Left ventricle myocardium inferior (tissue), 1 donor: ENCODE data around the gene DPY19L3. TPM values are rescaled to one million over a fixed set of nuclear protein-coding genes. Genes with fewer than 3 reads are reported as not detected.

Experiments
- DNase-seq: peaks from one replicate; pipeline ENCODE4 v3.0.0-alpha.2; 2020
- H3K27ac ChIP-seq: fragments of 200-600 bp; replicated peaks from 2 replicates; pipeline ENCODE4 v1.8.0; 2021
- H3K27me3 ChIP-seq: fragments of 200-600 bp; 2 replicates; pipeline ENCODE4 v1.8.0; 2021; ENCODE audit warnings: low read depth
- H3K36me3 ChIP-seq: fragments of 200-600 bp; 2 replicates; pipeline ENCODE4 v1.8.0; 2021
- H3K4me1 ChIP-seq: fragments of 200-600 bp; 2 replicates; pipeline ENCODE4 v1.8.0; 2021
- H3K4me3 ChIP-seq: fragments of 200-600 bp; 2 replicates; pipeline ENCODE4 v1.8.0; 2021; ENCODE audit warnings: mild to moderate bottlenecking, moderate library complexity
- H3K9me3 ChIP-seq: fragments of 200-600 bp; replicated peaks from 2 replicates; pipeline ENCODE4 v1.8.0; 2021
- intact Hi-C: fragments of 100-400 bp; cut with micrococcal nuclease; formaldehyde crosslinking; loops from one replicate; pipeline ENCODE4 v1.11.0; 2022
- total RNA-seq: library from RNA; stranded (reverse); fragmentation: NEBNext Ultra II Directional; extraction: Animal tissue kit (Norgen Biotek cat#: 25700); gene quantifications from one replicate; pipeline ENCODE4 v1.2.1, GENCODE V29; 2021
- TF ChIP-seq, protein P1 (sequence below): fragments of 200-600 bp; IDR thresholded peaks from 2 replicates; pipeline ENCODE4 v1.8.0; 2021; ENCODE audit warnings: antibody characterized with exemption, mild to moderate bottlenecking, borderline replicate concordance
- donor health status: DM: no; HTN: yes; CAD: no; lungs with severe emphysema.

Gene DPY19L3
- total RNA-seq, 1 donor from 2014 or later, result 5.2 TPM

DNA sequence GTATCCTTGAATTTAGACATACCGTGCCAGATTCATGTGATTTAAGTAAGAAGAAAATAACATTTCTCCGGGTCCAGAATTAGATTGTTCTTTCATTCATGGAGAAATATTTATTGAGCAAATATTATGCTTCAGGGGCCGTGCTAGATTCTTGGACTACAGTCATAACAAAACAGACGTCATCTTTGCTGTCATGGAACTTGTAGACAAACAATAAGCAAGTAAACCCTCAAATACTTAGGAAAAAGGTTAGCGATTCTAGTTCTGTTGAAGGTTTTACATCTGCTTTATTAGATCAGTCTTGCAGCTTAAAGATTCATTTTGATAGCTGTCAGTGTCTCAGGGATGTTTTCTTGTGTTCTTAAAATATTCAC lies 43.3 kb upstream of the DPY19L3 start:
- Histone ChIP-seq H3K27ac (no peak overlapping the region), H3K4me3 (no peak overlapping the region), H3K27me3 (no peaks in the 10 kb centered on the region), H3K9me3 (no peaks in the 10 kb centered on the region), H3K36me3 (peaks cover 71% of the 10 kb centered on the region), H3K4me1 (peaks cover 33% of the 10 kb centered on the region)
- DNase-seq, result no peak
- intact Hi-C loops, result no loop called here
- TF ChIP-seq, protein P1, sequence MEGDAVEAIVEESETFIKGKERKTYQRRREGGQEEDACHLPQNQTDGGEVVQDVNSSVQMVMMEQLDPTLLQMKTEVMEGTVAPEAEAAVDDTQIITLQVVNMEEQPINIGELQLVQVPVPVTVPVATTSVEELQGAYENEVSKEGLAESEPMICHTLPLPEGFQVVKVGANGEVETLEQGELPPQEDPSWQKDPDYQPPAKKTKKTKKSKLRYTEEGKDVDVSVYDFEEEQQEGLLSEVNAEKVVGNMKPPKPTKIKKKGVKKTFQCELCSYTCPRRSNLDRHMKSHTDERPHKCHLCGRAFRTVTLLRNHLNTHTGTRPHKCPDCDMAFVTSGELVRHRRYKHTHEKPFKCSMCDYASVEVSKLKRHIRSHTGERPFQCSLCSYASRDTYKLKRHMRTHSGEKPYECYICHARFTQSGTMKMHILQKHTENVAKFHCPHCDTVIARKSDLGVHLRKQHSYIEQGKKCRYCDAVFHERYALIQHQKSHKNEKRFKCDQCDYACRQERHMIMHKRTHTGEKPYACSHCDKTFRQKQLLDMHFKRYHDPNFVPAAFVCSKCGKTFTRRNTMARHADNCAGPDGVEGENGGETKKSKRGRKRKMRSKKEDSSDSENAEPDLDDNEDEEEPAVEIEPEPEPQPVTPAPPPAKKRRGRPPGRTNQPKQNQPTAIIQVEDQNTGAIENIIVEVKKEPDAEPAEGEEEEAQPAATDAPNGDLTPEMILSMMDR, result no peak

DNA sequence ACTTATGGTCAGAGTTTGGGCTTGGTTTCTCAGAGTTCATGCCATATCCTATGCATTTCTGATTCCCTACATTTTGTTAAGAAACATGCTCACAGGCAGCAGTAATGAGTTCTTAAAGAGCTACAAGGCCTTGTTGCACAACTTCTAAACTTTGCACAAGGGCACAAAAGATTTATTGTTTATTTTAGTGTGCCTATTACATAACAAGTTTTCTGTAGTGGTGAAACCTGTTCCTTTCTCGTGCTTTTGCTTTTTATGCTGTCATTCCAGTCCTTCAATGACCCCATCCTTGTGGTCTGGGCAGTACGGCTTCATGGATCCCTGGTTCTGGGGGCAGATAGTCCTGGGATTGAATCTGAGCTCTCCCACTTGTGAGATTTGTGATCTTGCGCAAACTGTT lies 42.4 kb upstream of the DPY19L3 start:
- no peak for DNase-seq
- Histone ChIP-seq H3K4me3 (no peak overlapping the region), H3K4me1 (peaks cover 42% of the 10 kb centered on the region), H3K36me3 (peaks cover 62% of the 10 kb centered on the region), H3K27me3 (no peaks in the 10 kb centered on the region), H3K9me3 (no peaks in the 10 kb centered on the region), H3K27ac (peak overlapping the region; percentile 58)
- intact Hi-C loops, result no loop called here
- TF ChIP-seq, protein P1, result no peak

DNA sequence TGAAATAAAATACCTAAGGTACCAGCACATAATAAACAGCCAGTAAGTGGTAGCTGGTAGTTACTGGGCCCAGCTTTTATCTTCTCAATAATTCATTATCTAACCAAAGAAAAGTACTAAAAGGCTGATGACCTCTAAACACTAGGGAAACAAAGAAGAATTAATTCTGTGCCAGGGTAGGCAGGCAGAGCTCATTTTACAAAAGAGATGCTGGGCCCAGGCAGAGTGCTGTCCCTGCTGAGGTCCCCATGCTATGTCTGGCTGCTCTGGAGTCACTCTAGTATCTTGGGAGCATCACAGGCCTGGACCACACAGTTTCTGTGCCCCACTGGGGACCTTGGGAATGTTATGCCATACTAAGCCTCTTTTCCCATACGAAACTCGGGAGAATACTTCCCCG lies 41.9 kb upstream of the DPY19L3 start:
- DNase-seq, result no peak
- peak overlapping the region; percentile 58 for H3K27ac ChIP-seq
- peaks cover 58% of the 10 kb centered on the region for H3K36me3 ChIP-seq
- intact Hi-C loops, result no loop called here
- H3K9me3 ChIP-seq, result no peaks in the 10 kb centered on the region
- TF ChIP-seq, protein P1, result no peak
- H3K4me3 ChIP-seq, result no peak overlapping the region
- peaks cover 46% of the 10 kb centered on the region for H3K4me1 ChIP-seq
- H3K27me3 ChIP-seq, result no peaks in the 10 kb centered on the region

DNA sequence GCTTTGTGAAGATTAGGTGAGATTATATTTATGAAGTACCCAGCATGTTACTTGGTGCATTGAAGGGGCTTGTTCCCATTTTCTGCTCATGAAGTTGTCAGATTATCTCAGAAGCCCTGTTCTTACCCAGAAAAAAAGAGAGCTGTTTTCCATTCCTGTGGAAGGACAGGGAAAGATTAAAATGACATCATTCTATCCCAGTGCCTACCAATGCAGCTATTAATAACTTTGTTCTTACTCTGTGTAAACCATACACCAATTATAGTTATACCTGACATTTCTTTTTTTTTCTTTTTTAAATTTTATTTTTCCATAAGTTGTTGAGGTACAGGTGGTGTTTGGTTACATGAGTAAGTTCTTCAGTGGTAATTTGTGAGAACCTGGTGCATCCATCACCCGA lies 41.5 kb upstream of the DPY19L3 start:
- intact Hi-C loops, result no loop called here
- Histone ChIP-seq H3K9me3 (no peaks in the 10 kb centered on the region), H3K4me3 (no peak overlapping the region), H3K27ac (peak overlapping the region; percentile 58), H3K27me3 (no peaks in the 10 kb centered on the region), H3K4me1 (peaks cover 50% of the 10 kb centered on the region), H3K36me3 (peaks cover 56% of the 10 kb centered on the region)
- TF ChIP-seq, protein P1, result no peak
- no peak for DNase-seq

DNA sequence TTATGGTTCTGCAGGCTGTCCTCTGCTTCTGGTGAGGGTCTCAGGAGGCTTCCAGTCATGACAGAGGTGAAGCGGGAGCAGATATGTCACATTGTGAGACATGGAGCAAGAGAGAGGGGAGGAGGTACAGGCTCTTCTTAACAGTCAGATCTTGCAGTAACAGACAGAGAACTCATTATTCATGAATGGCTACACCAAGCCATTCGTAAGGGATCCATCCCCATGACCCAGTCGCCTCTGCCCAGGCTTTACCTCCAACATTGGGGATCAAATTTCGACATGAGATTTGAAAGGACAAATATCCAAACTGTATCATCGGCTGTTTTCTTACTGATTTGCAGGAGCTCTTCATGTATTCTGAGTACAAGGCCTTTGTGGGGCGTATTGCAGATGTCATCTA lies 38.5 kb upstream of the DPY19L3 start:
- intact Hi-C loops, result no loop called here
- DNase-seq, result no peak
- H3K27ac ChIP-seq, result no peak overlapping the region
- peaks cover 53% of the 10 kb centered on the region for H3K4me1 ChIP-seq
- no peaks in the 10 kb centered on the region for H3K27me3 ChIP-seq
- TF ChIP-seq, protein P1, result no peak
- H3K9me3 ChIP-seq, result no peaks in the 10 kb centered on the region
- peaks cover 40% of the 10 kb centered on the region for H3K36me3 ChIP-seq
- H3K4me3 ChIP-seq, result no peak overlapping the region
